ENCODE data around the gene KIF18B.
"Not testable (repeated sequence)": the region's sequence is repeated elsewhere in the genome, so short reads cannot be mapped to it uniquely, and the experiment has no call there.

The KIF18B gene

GRCh38 chr17:44948315-44948795 is 782 bp upstream of the KIF18B start:
- DNase-seq (ENCODE audit: low read depth, low spot score) = no peak
- H3K9me3 ChIP-seq (ENCODE audit: insufficient read depth, low read length) = no peaks in the 10 kb centered on the region
- peak overlapping the region; percentile 93 for H3K4me3 ChIP-seq (ENCODE audit: insufficient read length, low read depth)
- TF ChIP-seq ZNF274 (IDR thresholded peaks at IDR 0.05; ENCODE audit: low read depth, low read length) = no peak
- TF ChIP-seq SUZ12 (IDR thresholded peaks at IDR 0.05; ENCODE audit: extremely low read depth, insufficient read depth, insufficient read length) = no peak
- no peak for TF ChIP-seq YY1 (IDR thresholded peaks at IDR 0.05; ENCODE audit: insufficient read depth, insufficient read length)
- peaks cover 31% of the 10 kb centered on the region for H3K36me3 ChIP-seq (ENCODE audit: insufficient read depth, insufficient read length, low read length)
- peaks cover 10% of the 10 kb centered on the region for H3K27me3 ChIP-seq (ENCODE audit: insufficient read depth, insufficient read length)
- peaks cover 2% of the 10 kb centered on the region for H3K4me1 ChIP-seq (ENCODE audit: insufficient read depth, insufficient read length)
- peak overlapping the region; percentile 96 for H3K9ac ChIP-seq (ENCODE audit: insufficient read length, low read depth)

GRCh38 chr17:44945652-44946051 is 1.9 kb downstream of the KIF18B start:
- not testable (repeated sequence) for DNase-seq (ENCODE audit: low read depth, low spot score); H3K4me1 ChIP-seq (ENCODE audit: insufficient read depth, insufficient read length); H3K9me3 ChIP-seq (ENCODE audit: insufficient read depth, low read length)
- Histone ChIP-seq H3K36me3 (ENCODE audit: insufficient read depth, insufficient read length, low read length) (peaks cover 48% of the 10 kb centered on the region), H3K4me3 (ENCODE audit: insufficient read length, low read depth) (peak overlapping the region; percentile 15), H3K27me3 (ENCODE audit: insufficient read depth, insufficient read length) (peaks cover 10% of the 10 kb centered on the region), H3K9ac (ENCODE audit: insufficient read length, low read depth) (peak overlapping the region; percentile 10)

- no peak for DNase-seq (ENCODE audit: low read depth, low spot score)
- no peak overlapping the region for H3K9ac ChIP-seq (ENCODE audit: insufficient read length, low read depth)
These were observed 5.1 kb downstream of the KIF18B start for GRCh38 chr17:44942456-44942855.

GRCh38 chr17:44941712-44942331 is 5.8 kb downstream of the KIF18B start:
- Histone ChIP-seq H3K36me3 (ENCODE audit: insufficient read depth, insufficient read length, low read length) (peaks cover 72% of the 10 kb centered on the region), H3K4me3 (ENCODE audit: insufficient read length, low read depth) (no peak overlapping the region), H3K9ac (ENCODE audit: insufficient read length, low read depth) (no peak overlapping the region), H3K9me3 (ENCODE audit: insufficient read depth, low read length) (peaks cover 6% of the 10 kb centered on the region), H3K27me3 (ENCODE audit: insufficient read depth, insufficient read length) (no peaks in the 10 kb centered on the region), H3K4me1 (ENCODE audit: insufficient read depth, insufficient read length) (peaks cover 2% of the 10 kb centered on the region)
- DNase-seq (ENCODE audit: low read depth, low spot score) = no peak
- no peak for TF ChIP-seq YY1 (IDR thresholded peaks at IDR 0.05; ENCODE audit: insufficient read depth, insufficient read length)
- no peak for TF ChIP-seq ZNF274 (IDR thresholded peaks at IDR 0.05; ENCODE audit: low read depth, low read length)
- no peak for TF ChIP-seq SUZ12 (IDR thresholded peaks at IDR 0.05; ENCODE audit: extremely low read depth, insufficient read depth, insufficient read length)

More at GRCh38 chr17:44942456-44942855, 5.1 kb downstream of the KIF18B start:
- TF ChIP-seq SUZ12 (IDR thresholded peaks at IDR 0.05; ENCODE audit: extremely low read depth, insufficient read depth, insufficient read length) (no peak), ZNF274 (IDR thresholded peaks at IDR 0.05; ENCODE audit: low read depth, low read length) (no peak), YY1 (IDR thresholded peaks at IDR 0.05; ENCODE audit: insufficient read depth, insufficient read length) (no peak)
- Histone ChIP-seq H3K4me1 (ENCODE audit: insufficient read depth, insufficient read length) (peaks cover 2% of the 10 kb centered on the region), H3K27me3 (ENCODE audit: insufficient read depth, insufficient read length) (no peaks in the 10 kb centered on the region), H3K9me3 (ENCODE audit: insufficient read depth, low read length) (peaks cover 6% of the 10 kb centered on the region), H3K36me3 (ENCODE audit: insufficient read depth, insufficient read length, low read length) (peaks cover 67% of the 10 kb centered on the region), H3K4me3 (ENCODE audit: insufficient read length, low read depth) (no peak overlapping the region)

- Histone ChIP-seq H3K4me1 (ENCODE audit: insufficient read depth, insufficient read length) (peaks cover 2% of the 10 kb centered on the region), H3K27me3 (ENCODE audit: insufficient read depth, insufficient read length) (no peaks in the 10 kb centered on the region), H3K9me3 (ENCODE audit: insufficient read depth, low read length) (peaks cover 6% of the 10 kb centered on the region), H3K36me3 (ENCODE audit: insufficient read depth, insufficient read length, low read length) (peaks cover 70% of the 10 kb centered on the region), H3K9ac (ENCODE audit: insufficient read length, low read depth) (no peak overlapping the region), H3K4me3 (ENCODE audit: insufficient read length, low read depth) (no peak overlapping the region)
- no peak for DNase-seq (ENCODE audit: low read depth, low spot score)
- TF ChIP-seq SUZ12 (IDR thresholded peaks at IDR 0.05; ENCODE audit: extremely low read depth, insufficient read depth, insufficient read length) (no peak), YY1 (IDR thresholded peaks at IDR 0.05; ENCODE audit: insufficient read depth, insufficient read length) (no peak), ZNF274 (IDR thresholded peaks at IDR 0.05; ENCODE audit: low read depth, low read length) (no peak)
These were observed 6.8 kb downstream of the KIF18B start for GRCh38 chr17:44940768-44941167.

- no peaks in the 10 kb centered on the region for H3K27me3 ChIP-seq (ENCODE audit: insufficient read depth, insufficient read length)
- peaks cover 6% of the 10 kb centered on the region for H3K9me3 ChIP-seq (ENCODE audit: insufficient read depth, low read length)
- TF ChIP-seq YY1 (IDR thresholded peaks at IDR 0.05; ENCODE audit: insufficient read depth, insufficient read length) = no peak
- TF ChIP-seq ZNF274 (IDR thresholded peaks at IDR 0.05; ENCODE audit: low read depth, low read length) = no peak
- no peak for TF ChIP-seq SUZ12 (IDR thresholded peaks at IDR 0.05; ENCODE audit: extremely low read depth, insufficient read depth, insufficient read length)
- H3K4me3 ChIP-seq (ENCODE audit: insufficient read length, low read depth) = no peak overlapping the region
- no peak overlapping the region for H3K9ac ChIP-seq (ENCODE audit: insufficient read length, low read depth)
- peaks cover 2% of the 10 kb centered on the region for H3K4me1 ChIP-seq (ENCODE audit: insufficient read depth, insufficient read length)
- no peak for DNase-seq (ENCODE audit: low read depth, low spot score)
- peaks cover 71% of the 10 kb centered on the region for H3K36me3 ChIP-seq (ENCODE audit: insufficient read depth, insufficient read length, low read length)
These were observed 7.3 kb downstream of the KIF18B start for GRCh38 chr17:44940317-44940716.

GRCh38 chr17:44935116-44935515 is 12.5 kb downstream of the KIF18B start:
- Histone ChIP-seq H3K27me3 (ENCODE audit: insufficient read depth, insufficient read length) (no peaks in the 10 kb centered on the region), H3K36me3 (ENCODE audit: insufficient read depth, insufficient read length, low read length) (peaks cover 85% of the 10 kb centered on the region), H3K9me3 (ENCODE audit: insufficient read depth, low read length) (peaks cover 6% of the 10 kb centered on the region), H3K4me1 (ENCODE audit: insufficient read depth, insufficient read length) (no peaks in the 10 kb centered on the region), H3K4me3 (ENCODE audit: insufficient read length, low read depth) (no peak overlapping the region), H3K9ac (ENCODE audit: insufficient read length, low read depth) (no peak overlapping the region)
- TF ChIP-seq SUZ12 (IDR thresholded peaks at IDR 0.05; ENCODE audit: extremely low read depth, insufficient read depth, insufficient read length) (no peak), YY1 (IDR thresholded peaks at IDR 0.05; ENCODE audit: insufficient read depth, insufficient read length) (no peak), ZNF274 (IDR thresholded peaks at IDR 0.05; ENCODE audit: low read depth, low read length) (no peak)
- DNase-seq (ENCODE audit: low read depth, low spot score) = no peak

Data from NT2/D1 (cell line).